IMR-90 (cell line): Measurements from ENCODE around the gene TIPIN. TPM values are rescaled to one million over a fixed set of nuclear protein-coding genes. Genes with fewer than 3 reads are reported as not detected.
"Not testable (repeated sequence)": the region's sequence is repeated elsewhere in the genome, so short reads cannot be mapped to it uniquely, and the experiment has no call there.

Experiments
- ATAC-seq: fragments of 200-7000 bp; cut with Tn5 transposase; 2 replicates; pipeline ENCODE4 v1.9.1; 2020; ENCODE audit warnings: low read depth, mild to moderate bottlenecking, moderate library complexity
- BruUV-seq: library from RNA; stranded (reverse); fragments of 400-500 nt; replicated peaks from 2 replicates; lab custom pipeline; 2021; lab: Mats Ljungman, UMichigan
- CTCF ChIA-PET: fragments of 300-600 bp; formaldehyde crosslinking; extraction: SDS; loops from one replicate; lab custom pipeline; 2021; ENCODE audit warnings: antibody characterized with exemption; lab: Yijun Ruan, JAX
- POLR2A ChIA-PET: fragments of 300-600 bp; sonication (Branson Sonifier 250); formaldehyde crosslinking; loops from one replicate; lab custom pipeline; 2022; ENCODE audit warnings: antibody characterized with exemption; ENCODE audit not compliant: unreplicated experiment; lab: Charles Lee
- DNase-seq: peaks from one replicate; pipeline ENCODE4 v3.0.0; 2013
- H2AFZ ChIP-seq: replicated peaks from 2 replicates; pipeline ENCODE3; 2013; ENCODE audit warnings: low read length, mild to moderate bottlenecking; ENCODE audit not compliant: poor library complexity
- H2AK5ac ChIP-seq: 2 replicates; pipeline ENCODE4 v1.6.1; 2013; ENCODE audit warnings: low read depth, low read length, inconsistent platforms
- H2AK9ac ChIP-seq: replicated peaks from 2 replicates; pipeline ENCODE3; 2013; ENCODE audit warnings: mild to moderate bottlenecking, low read depth, low read length, moderate library complexity; ENCODE audit not compliant: poor library complexity
- H2BK120ac ChIP-seq: 2 replicates; pipeline ENCODE4 v1.6.1; 2013; ENCODE audit warnings: low read depth, low read length, inconsistent platforms
- H2BK15ac ChIP-seq: 3 replicates; pipeline ENCODE4 v1.6.1; 2013; ENCODE audit warnings: low read depth, low read length, inconsistent platforms
- H2BK20ac ChIP-seq: 2 replicates; pipeline ENCODE4 v1.6.1; 2013; ENCODE audit warnings: low read depth, mild to moderate bottlenecking, inconsistent platforms, low read length, moderate library complexity
- H2BK5ac ChIP-seq: 2 replicates; pipeline ENCODE4 v1.6.1; 2013; ENCODE audit warnings: mild to moderate bottlenecking, low read depth, low read length, inconsistent platforms; ENCODE audit not compliant: poor library complexity, severe bottlenecking
- H3K14ac ChIP-seq: replicated peaks from 2 replicates; pipeline ENCODE4 v1.6.1; 2013; ENCODE audit warnings: low read depth, low read length, inconsistent platforms
- H3K18ac ChIP-seq: 2 replicates; pipeline ENCODE4 v1.6.1; 2013; ENCODE audit warnings: low read depth, low read length, control low read depth
- H3K23ac ChIP-seq: 2 replicates; pipeline ENCODE4 v1.6.1; 2013; ENCODE audit warnings: low read depth, low read length, inconsistent platforms
- H3K27ac ChIP-seq: 2 replicates; pipeline ENCODE4 v1.5.1; 2013; ENCODE audit warnings: mild to moderate bottlenecking, control low read depth, low read length; ENCODE audit not compliant: insufficient read depth
- H3K27me3 ChIP-seq: 2 replicates; pipeline ENCODE4 v1.6.1; 2013; ENCODE audit warnings: low read length; ENCODE audit not compliant: control insufficient read depth, insufficient read depth
- H3K36me3 ChIP-seq: 2 replicates; pipeline ENCODE4 v1.6.1; 2013; ENCODE audit warnings: low read length, mixed read lengths; ENCODE audit not compliant: control insufficient read depth, insufficient read depth
- H3K4ac ChIP-seq: 2 replicates; pipeline ENCODE4 v1.6.1; 2013; ENCODE audit warnings: low read depth, low read length, inconsistent platforms
- H3K4me1 ChIP-seq: 2 replicates; pipeline ENCODE4 v1.6.1; 2013; ENCODE audit warnings: low read length, mixed read lengths; ENCODE audit not compliant: control insufficient read depth, insufficient read depth
- H3K4me2 ChIP-seq: 2 replicates; pipeline ENCODE4 v1.6.1; 2013; ENCODE audit warnings: low read depth, mild to moderate bottlenecking, control low read depth, low read length, moderate library complexity
- H3K4me3 ChIP-seq: 2 replicates; pipeline ENCODE4 v1.5.1; 2013; ENCODE audit warnings: low read depth, mild to moderate bottlenecking, control low read depth, low read length, moderate library complexity; ENCODE audit not compliant: insufficient read depth
- H3K56ac ChIP-seq: 2 replicates; pipeline ENCODE4 v1.6.1; 2013; ENCODE audit warnings: low read length, inconsistent platforms; ENCODE audit not compliant: insufficient read depth; ENCODE audit errors: extremely low read depth
- H3K79me1 ChIP-seq, 2 experiments: 2 replicates each; pipeline ENCODE4 v1.6.1; 2013; ENCODE audit warnings: low read length in 2 of 2, inconsistent platforms in 1 of 2, low read depth in 1 of 2
- H3K9ac ChIP-seq: 2 replicates; pipeline ENCODE4 v1.6.1; 2013; ENCODE audit warnings: low read depth, low read length, control low read depth
- H3K9me1 ChIP-seq: 2 replicates; pipeline ENCODE4 v1.6.1; 2013; ENCODE audit warnings: low read length, inconsistent platforms; ENCODE audit not compliant: insufficient read depth
- H3K9me3 ChIP-seq: 2 replicates; pipeline ENCODE4 v1.6.1; 2013; ENCODE audit warnings: low read length; ENCODE audit not compliant: control insufficient read depth, insufficient read depth
- H4K20me1 ChIP-seq: 2 replicates; pipeline ENCODE4 v1.6.1; 2013; ENCODE audit warnings: low read length, inconsistent platforms; ENCODE audit not compliant: insufficient read depth
- H4K5ac ChIP-seq: 2 replicates; pipeline ENCODE4 v1.6.1; 2013; ENCODE audit warnings: mild to moderate bottlenecking, low read depth, low read length, control low read depth
- H4K8ac ChIP-seq, 2 experiments: 2 replicates each; pipeline ENCODE4 v1.6.1; 2013; ENCODE audit warnings: low read depth in 2 of 2, low read length in 2 of 2, control low read depth in 1 of 2, inconsistent platforms in 1 of 2
- H4K91ac ChIP-seq: 2 replicates; pipeline ENCODE4 v1.6.1; 2013; ENCODE audit warnings: low read depth, low read length, inconsistent platforms; ENCODE audit not compliant: insufficient read depth
- WGBS, 2 experiments: methylation state at CpG; one replicate each; pipeline versions ENCODE4 v1.1.5 to v1.1.7; 2013; ENCODE audit warnings: missing lambda C conversion rate in 2 of 2; ENCODE audit not compliant: insufficient read length in 1 of 2; ENCODE audit errors: extremely low coverage in 2 of 2; 5-methylcytosine and 5-hydroxymethylcytosine counted together
- dilution Hi-C: fragments of 300-500 bp; cut with HindIII; formaldehyde crosslinking; loops from one replicate; pipeline ENCODE4 v1.14.3; 2018; ENCODE audit warnings: low sequenced_read_pairs; ENCODE audit not compliant: unreplicated experiment
- in situ Hi-C: fragments of 300-500 bp; cut with MboI; formaldehyde crosslinking; loops from 3 replicates; pipeline ENCODE4 v1.14.3; 2019; ENCODE audit warnings: low sequenced_read_pairs, inconsistent platforms, mixed read lengths
- intact Hi-C: fragments of 100-400 bp; cut with micrococcal nuclease; formaldehyde crosslinking; loops from 2 replicates; pipeline ENCODE4 v1.10.0; 2022
- polyA plus RNA-seq, 3 experiments: library from polyadenylated mRNA; depleted of rRNA; stranded (reverse); fragments of >200 nt; gene quantifications; 2 replicates each; pipeline ENCODE4 v1.2.3, GENCODE V29; 2012; ENCODE audit warnings: low replicate concordance in 1 of 3
- total RNA-seq: library from RNA; depleted of rRNA; stranded (reverse); fragments of >200 nt; gene quantifications from 2 replicates; pipeline ENCODE4 v1.2.3, GENCODE V29; 2012

The TIPIN gene
- total and polyA plus RNA-seq, 2 of the 4 experiments (the other 2 are of a cell fraction) = 6.3 to 7.3 TPM

DNA sequence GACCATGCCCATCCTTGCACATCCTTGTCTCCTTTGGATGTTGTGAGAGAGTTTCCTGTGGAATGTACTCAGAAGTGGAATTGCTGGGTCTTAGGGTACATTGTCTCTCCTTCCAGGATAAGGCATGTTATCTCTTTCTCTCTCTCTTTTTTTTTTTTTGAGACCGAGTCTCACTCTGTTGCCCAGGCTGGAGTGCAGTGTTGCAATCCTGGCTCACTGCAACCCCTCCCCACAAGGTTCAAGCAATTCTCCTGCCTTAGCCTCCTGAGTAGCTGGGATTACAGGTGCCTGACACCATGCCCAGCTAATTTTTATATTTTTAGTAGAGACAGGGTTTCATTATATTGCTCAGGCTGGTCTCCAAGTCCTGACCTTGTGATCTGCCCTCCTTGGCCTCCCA lies 36.6 kb upstream of the TIPIN start:
- H2BK15ac ChIP-seq, POLR2A ChIA-PET, H3K4me3 ChIP-seq, H3K18ac ChIP-seq, BruUV-seq, intact Hi-C loops, H4K91ac ChIP-seq, H2AK9ac ChIP-seq, H2BK5ac ChIP-seq, in situ Hi-C loops, H3K27me3 ChIP-seq, H3K9me3 ChIP-seq, H4K5ac ChIP-seq, H3K4ac ChIP-seq, H2BK120ac ChIP-seq, H2BK20ac ChIP-seq, H3K56ac ChIP-seq, H3K9ac ChIP-seq, H2AFZ ChIP-seq, ATAC-seq, H3K4me2 ChIP-seq, dilution Hi-C loops, H3K36me3 ChIP-seq, H3K27ac ChIP-seq, H3K4me1 ChIP-seq, H3K14ac ChIP-seq, H4K8ac ChIP-seq, DNase-seq, H2AK5ac ChIP-seq: not testable (repeated sequence)
- CTCF ChIA-PET = interaction anchor here (0.7 kb wide), 1 partner anchor 91 kb away, joined by 5 read pairs; no protein-coding TSS in a partner anchor
- H3K9me1 ChIP-seq = peaks cover 11% of the 10 kb centered on the region
- peaks cover 76% of the 10 kb centered on the region for H4K20me1 ChIP-seq
- peaks cover 0 to 70% of the 10 kb centered on the region in 2 experiments; a peak in 3 of 4 replicates for H3K79me1 ChIP-seq
- H3K23ac ChIP-seq = peak overlapping the region; percentile 62; the same call in 1 of the 2 replicates
- WGBS, 2 experiments = no CpG with 5 or more reads among the region's 1 CpG
